ENCODE measurements around the gene RANBP1.

The RANBP1 gene

GRCh38 chr22:20111689-20112622 lies 3.9 kb upstream of the RANBP1 start:
- Histone ChIP-seq H3K9ac (ENCODE audit: low read length) (no peak overlapping the region), H3K27me3 (ENCODE audit: control insufficient read depth, insufficient read depth, low read length) (no peaks in the 10 kb centered on the region), H3K9me3 (ENCODE audit: control insufficient read depth, low read depth, low read length) (no peaks in the 10 kb centered on the region), H3K27ac (ENCODE audit: low read length) (no peak overlapping the region), H3K4me1 (ENCODE audit: control insufficient read depth, low read depth, low read length) (no peaks in the 10 kb centered on the region), H3K4me3 (ENCODE audit: low read length) (no peak overlapping the region), H3K36me3 (ENCODE audit: control insufficient read depth, low read depth, low read length) (peaks cover 54% of the 10 kb centered on the region)

GRCh38 chr22:20112623-20113511 lies 3.0 kb upstream of the RANBP1 start:
- Histone ChIP-seq H3K9me3 (ENCODE audit: control insufficient read depth, low read depth, low read length) (no peaks in the 10 kb centered on the region), H3K27me3 (ENCODE audit: control insufficient read depth, insufficient read depth, low read length) (no peaks in the 10 kb centered on the region), H3K4me3 (ENCODE audit: low read length) (no peak overlapping the region), H3K9ac (ENCODE audit: low read length) (no peak overlapping the region), H3K27ac (ENCODE audit: low read length) (no peak overlapping the region), H3K36me3 (ENCODE audit: control insufficient read depth, low read depth, low read length) (peaks cover 45% of the 10 kb centered on the region), H3K4me1 (ENCODE audit: control insufficient read depth, low read depth, low read length) (no peaks in the 10 kb centered on the region)

- Histone ChIP-seq H3K36me3 (ENCODE audit: control insufficient read depth, low read depth, low read length) (peaks cover 41% of the 10 kb centered on the region), H3K9me3 (ENCODE audit: control insufficient read depth, low read depth, low read length) (no peaks in the 10 kb centered on the region), H3K27me3 (ENCODE audit: control insufficient read depth, insufficient read depth, low read length) (no peaks in the 10 kb centered on the region), H3K27ac (ENCODE audit: low read length) (no peak overlapping the region), H3K4me1 (ENCODE audit: control insufficient read depth, low read depth, low read length) (peaks cover 2% of the 10 kb centered on the region), H3K4me3 (ENCODE audit: low read length) (no peak overlapping the region), H3K9ac (ENCODE audit: low read length) (no peak overlapping the region)
Measured at GRCh38 chr22:20113551-20114310, 2.2 kb upstream of the RANBP1 start.

GRCh38 chr22:20114506-20115475 lies 1.1 kb upstream of the RANBP1 start:
- H3K9me3 ChIP-seq (ENCODE audit: control insufficient read depth, low read depth, low read length), result no peaks in the 10 kb centered on the region
- no peak overlapping the region for H3K4me3 ChIP-seq (ENCODE audit: low read length)
- H3K9ac ChIP-seq (ENCODE audit: low read length), result no peak overlapping the region
- H3K27ac ChIP-seq (ENCODE audit: low read length), result no peak overlapping the region
- peaks cover 41% of the 10 kb centered on the region for H3K36me3 ChIP-seq (ENCODE audit: control insufficient read depth, low read depth, low read length)
- no peaks in the 10 kb centered on the region for H3K27me3 ChIP-seq (ENCODE audit: control insufficient read depth, insufficient read depth, low read length)
- H3K4me1 ChIP-seq (ENCODE audit: control insufficient read depth, low read depth, low read length), result peaks cover 6% of the 10 kb centered on the region

GRCh38 chr22:20116376-20116950 lies 559 bp downstream of the RANBP1 start:
- Histone ChIP-seq H3K9me3 (ENCODE audit: control insufficient read depth, low read depth, low read length) (no peaks in the 10 kb centered on the region), H3K9ac (ENCODE audit: low read length) (peak overlapping the region; percentile 83), H3K27me3 (ENCODE audit: control insufficient read depth, insufficient read depth, low read length) (no peaks in the 10 kb centered on the region), H3K27ac (ENCODE audit: low read length) (peak overlapping the region; percentile 15), H3K4me3 (ENCODE audit: low read length) (peak overlapping the region; percentile 83), H3K36me3 (ENCODE audit: control insufficient read depth, low read depth, low read length) (peaks cover 44% of the 10 kb centered on the region), H3K4me1 (ENCODE audit: control insufficient read depth, low read depth, low read length) (peaks cover 6% of the 10 kb centered on the region)

- H3K27me3 ChIP-seq (ENCODE audit: control insufficient read depth, insufficient read depth, low read length), result no peaks in the 10 kb centered on the region
Measured at GRCh38 chr22:20116951-20117632, 1.2 kb downstream of the RANBP1 start, which contains the start of gene TRMT2A. Gene TRMT2A, minus strand, starts transcription at chr22:20117226. Its CDS starts 320 bp downstream, at chr22:20116906.

GRCh38 chr22:20117633-20118299 lies 1.9 kb downstream of the RANBP1 start:
- Histone ChIP-seq H3K4me1 (ENCODE audit: control insufficient read depth, low read depth, low read length) (peaks cover 6% of the 10 kb centered on the region), H3K27me3 (ENCODE audit: control insufficient read depth, insufficient read depth, low read length) (no peaks in the 10 kb centered on the region), H3K9me3 (ENCODE audit: control insufficient read depth, low read depth, low read length) (no peaks in the 10 kb centered on the region), H3K9ac (ENCODE audit: low read length) (peak overlapping the region; percentile 98), H3K27ac (ENCODE audit: low read length) (peak overlapping the region; percentile 86), H3K36me3 (ENCODE audit: control insufficient read depth, low read depth, low read length) (peaks cover 46% of the 10 kb centered on the region), H3K4me3 (ENCODE audit: low read length) (peak overlapping the region; percentile 83)

More at GRCh38 chr22:20116951-20117632, 1.2 kb downstream of the RANBP1 start, which contains the start of gene TRMT2A:
- Histone ChIP-seq H3K36me3 (ENCODE audit: control insufficient read depth, low read depth, low read length) (peaks cover 48% of the 10 kb centered on the region), H3K27ac (ENCODE audit: low read length) (peak within 1 kb of the TSS; percentile 86), H3K4me3 (ENCODE audit: low read length) (peak within 1 kb of the TSS; percentile 83), H3K4me1 (ENCODE audit: control insufficient read depth, low read depth, low read length) (peaks cover 6% of the 10 kb centered on the region), H3K9ac (ENCODE audit: low read length) (peak within 1 kb of the TSS; percentile 98), H3K9me3 (ENCODE audit: control insufficient read depth, low read depth, low read length) (no peaks in the 10 kb centered on the region)

GRCh38 chr22:20118300-20119020 lies 2.6 kb downstream of the RANBP1 start:
- Histone ChIP-seq H3K9me3 (ENCODE audit: control insufficient read depth, low read depth, low read length) (no peaks in the 10 kb centered on the region), H3K27me3 (ENCODE audit: control insufficient read depth, insufficient read depth, low read length) (no peaks in the 10 kb centered on the region), H3K4me3 (ENCODE audit: low read length) (peak overlapping the region; percentile 83), H3K4me1 (ENCODE audit: control insufficient read depth, low read depth, low read length) (peaks cover 6% of the 10 kb centered on the region), H3K27ac (ENCODE audit: low read length) (peak overlapping the region; percentile 86), H3K9ac (ENCODE audit: low read length) (peak overlapping the region; percentile 98), H3K36me3 (ENCODE audit: control insufficient read depth, low read depth, low read length) (peaks cover 48% of the 10 kb centered on the region)

GRCh38 chr22:20121856-20122415 lies 6.0 kb downstream of the RANBP1 start:
- no peaks in the 10 kb centered on the region for H3K27me3 ChIP-seq (ENCODE audit: control insufficient read depth, insufficient read depth, low read length)
- H3K9me3 ChIP-seq (ENCODE audit: control insufficient read depth, low read depth, low read length), result no peaks in the 10 kb centered on the region
- no peak overlapping the region for H3K9ac ChIP-seq (ENCODE audit: low read length)
- peaks cover 77% of the 10 kb centered on the region for H3K36me3 ChIP-seq (ENCODE audit: control insufficient read depth, low read depth, low read length)
- peaks cover 6% of the 10 kb centered on the region for H3K4me1 ChIP-seq (ENCODE audit: control insufficient read depth, low read depth, low read length)
- no peak overlapping the region for H3K27ac ChIP-seq (ENCODE audit: low read length)
- H3K4me3 ChIP-seq (ENCODE audit: low read length), result no peak overlapping the region

Measured in iPS-18a (cell line).